Immature natural killer cell (primary cell): ENCODE measurements around the gene APP. TPM values are rescaled to one million over a fixed set of nuclear protein-coding genes. Genes with fewer than 3 reads are reported as not detected.

Source experiments
- DNase-seq, 3 donors: peaks; one replicate each; pipeline ENCODE4 v3.0.0; 2022; ENCODE audit warnings: mixed read lengths in 1 of 3
- H3K27ac Mint-ChIP-seq, 6 donors: one replicate each; pipeline ENCODE4 v1.8.0; 2020; ENCODE audit warnings: mixed read lengths in 6 of 6, mild to moderate bottlenecking in 5 of 6, inconsistent platforms in 4 of 6, moderate library complexity in 3 of 6
- H3K27me3 Mint-ChIP-seq, 3 donors: one replicate each; pipeline ENCODE4 v1.8.0; 2020 to 2021; ENCODE audit warnings: low read depth in 3 of 3, mild to moderate bottlenecking in 3 of 3, mixed read lengths in 3 of 3, moderate library complexity in 3 of 3, inconsistent platforms in 1 of 3
- H3K36me3 Mint-ChIP-seq, 3 donors: one replicate each; pipeline ENCODE4 v1.8.0; 2020; ENCODE audit warnings: mixed read lengths in 3 of 3, inconsistent platforms in 2 of 3, mild to moderate bottlenecking in 2 of 3
- H3K4me1 Mint-ChIP-seq, 2 donors: one replicate each; pipeline ENCODE4 v1.8.0; 2020; ENCODE audit warnings: inconsistent platforms in 2 of 2, mild to moderate bottlenecking in 2 of 2, mixed read lengths in 2 of 2, moderate library complexity in 1 of 2
- H3K4me3 Mint-ChIP-seq, 5 donors: one replicate each; pipeline ENCODE4 v1.8.0; 2020; ENCODE audit warnings: mild to moderate bottlenecking in 5 of 5, mixed read lengths in 5 of 5, inconsistent platforms in 3 of 5, moderate library complexity in 3 of 5
- H3K9me3 Mint-ChIP-seq, 6 donors: one replicate each; pipeline ENCODE4 v1.8.0; 2020; ENCODE audit warnings: mild to moderate bottlenecking in 6 of 6, mixed read lengths in 6 of 6, inconsistent platforms in 4 of 6, moderate library complexity in 3 of 6
- polyA plus RNA-seq, 3 donors: library from polyadenylated mRNA; unstranded; fragments of 300-500 nt; fragmentation: Illumina TruSeq; gene quantifications; one replicate each; pipeline ENCODE4 v1.2.3, GENCODE V29; 2021

APP gene
- polyA plus RNA-seq, 3 donors from 2014 or later = 1.4 to 2.4 (median 2.4) TPM

DNA sequence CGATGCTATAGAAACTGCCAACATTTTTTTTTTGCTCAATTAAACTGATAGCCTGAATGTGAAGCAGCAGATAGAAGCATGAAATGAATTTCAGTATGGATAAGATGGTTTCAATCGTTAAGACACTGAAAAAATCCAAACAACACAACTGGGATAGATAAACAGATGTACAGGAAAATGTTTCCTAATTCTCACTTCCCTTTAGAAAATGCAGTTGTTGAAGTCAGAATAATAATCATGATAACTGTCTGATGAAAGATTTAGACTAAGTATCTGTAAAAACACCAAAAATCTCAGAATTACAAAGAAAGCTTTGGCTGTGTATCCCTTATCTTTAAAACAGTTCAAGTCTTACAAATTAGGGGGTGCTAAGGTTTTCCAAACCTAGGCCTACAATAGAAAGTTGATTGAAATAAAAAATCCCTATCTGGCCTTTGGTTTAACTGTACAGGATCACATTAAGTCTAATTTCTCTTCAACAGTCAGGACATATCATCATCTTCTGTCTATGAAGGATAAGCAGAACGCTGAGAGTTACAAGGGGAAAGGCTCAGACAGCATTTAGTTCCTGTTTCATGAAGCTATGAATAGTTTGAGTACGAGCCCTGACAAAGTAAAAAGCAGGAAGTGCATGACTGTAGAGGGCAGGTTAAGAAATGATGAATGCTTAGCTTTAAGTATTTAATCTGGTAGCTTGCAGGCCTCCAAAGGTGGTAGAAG lies 203.2 kb downstream of the APP start:
- Mint-ChIP-seq H3K4me3 (peak overlapping the region in 2 of 5 donors; percentile 15 to 33), H3K27ac (peak overlapping the region in 5 of 6 donors; percentile 20 to 61 (median 29))
- DNase-seq = no peak

DNA sequence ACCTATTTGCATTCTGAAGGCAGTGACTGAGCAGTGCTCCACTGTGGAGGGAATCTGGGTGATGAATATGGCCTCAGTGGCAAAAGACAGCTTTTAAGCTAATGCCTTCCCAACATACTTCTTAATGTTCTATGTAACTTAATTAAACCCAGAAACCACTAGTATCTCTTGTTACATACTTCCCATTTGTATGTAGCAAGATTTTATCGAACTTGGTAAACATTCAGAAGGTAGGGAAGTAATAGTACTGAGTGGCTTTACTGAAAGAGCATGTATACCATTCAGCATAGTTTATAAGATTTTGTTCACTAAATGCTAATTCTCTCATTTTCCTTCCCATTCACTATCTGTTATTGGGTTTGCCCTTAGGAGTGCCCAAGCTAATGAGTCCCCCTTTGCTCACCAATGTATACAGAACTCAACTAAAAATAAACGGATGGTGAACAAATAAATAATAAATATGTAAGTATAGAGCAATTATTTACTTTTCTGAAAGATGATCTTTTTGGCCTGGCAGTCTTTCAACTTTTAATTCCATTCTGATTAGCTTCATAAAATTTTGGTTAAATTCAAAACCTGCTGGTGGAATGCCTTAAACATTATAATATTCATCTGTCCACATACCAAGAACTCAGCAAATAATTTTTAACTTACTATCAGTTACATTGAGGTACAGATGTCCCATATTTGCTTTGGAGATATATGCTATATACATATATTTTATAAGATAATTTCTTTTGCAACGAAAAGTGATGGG lies 204.4 kb downstream of the APP start:
- H3K4me3 Mint-ChIP-seq = no peak overlapping the region
- DNase-seq = no peak
- peaks cover 0 to 5% (median 0%) of the 10 kb centered on the region in 3 donors for H3K36me3 Mint-ChIP-seq
- no peak overlapping the region for H3K27ac Mint-ChIP-seq
- no peaks in the 10 kb centered on the region for H3K9me3 Mint-ChIP-seq
- peaks cover 5 to 12% of the 10 kb centered on the region in 2 donors for H3K4me1 Mint-ChIP-seq
- H3K27me3 Mint-ChIP-seq = peaks cover 0 to 2% (median 0%) of the 10 kb centered on the region in 3 donors

More for the DNA sequence above, 203.2 kb downstream of the APP start:
- H3K27me3 Mint-ChIP-seq = peaks cover 0 to 2% (median 1%) of the 10 kb centered on the region in 3 donors
- peaks cover 0 to 2% (median 0%) of the 10 kb centered on the region in 6 donors for H3K9me3 Mint-ChIP-seq
- peaks cover 0 to 5% (median 0%) of the 10 kb centered on the region in 3 donors for H3K36me3 Mint-ChIP-seq
- H3K4me1 Mint-ChIP-seq = peaks cover 5 to 12% of the 10 kb centered on the region in 2 donors

DNA sequence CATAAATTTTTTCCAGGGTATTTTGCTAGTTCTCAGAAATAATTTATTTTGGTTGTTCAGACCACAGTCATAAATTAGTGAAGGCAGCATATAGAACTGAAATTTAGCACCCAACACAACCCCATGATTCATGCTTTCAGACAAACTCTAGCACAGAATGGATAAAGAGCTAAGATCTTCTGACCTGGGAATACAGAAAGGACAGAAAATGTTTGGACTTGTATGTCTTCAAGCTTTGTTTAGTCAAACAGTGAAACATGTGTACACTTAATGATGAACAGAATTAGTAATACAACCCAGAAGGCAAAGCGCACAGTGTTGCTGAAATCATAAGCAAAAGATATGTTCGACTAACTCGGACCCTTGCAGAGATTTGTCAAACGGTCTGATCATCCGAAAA lies 205.6 kb downstream of the APP start:
- no peaks in the 10 kb centered on the region for H3K9me3 Mint-ChIP-seq
- H3K27ac Mint-ChIP-seq = no peak overlapping the region
- peaks cover 0 to 2% (median 0%) of the 10 kb centered on the region in 3 donors for H3K27me3 Mint-ChIP-seq
- H3K4me1 Mint-ChIP-seq = peaks cover 5 to 12% of the 10 kb centered on the region in 2 donors
- peaks cover 0 to 5% (median 0%) of the 10 kb centered on the region in 3 donors for H3K36me3 Mint-ChIP-seq
- H3K4me3 Mint-ChIP-seq = no peak overlapping the region
- DNase-seq = no peak

DNA sequence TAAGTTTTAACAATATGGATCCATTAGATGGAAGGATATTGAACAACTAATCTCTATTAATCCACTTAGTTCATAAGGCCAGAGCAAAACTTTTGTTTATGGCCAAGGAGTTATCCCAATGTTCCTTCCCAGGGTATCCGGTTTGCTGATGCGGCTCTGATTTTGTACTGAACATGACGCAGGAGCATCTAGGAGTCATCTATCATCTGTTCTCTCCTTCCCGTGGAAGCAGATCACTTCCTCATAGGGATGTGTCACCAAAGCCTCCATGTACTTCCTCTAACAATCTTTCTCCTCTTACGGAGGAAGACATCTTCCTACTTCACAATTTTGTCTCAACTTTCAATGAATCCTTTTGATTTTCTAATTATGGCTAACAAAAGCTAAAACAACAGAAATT lies 206.6 kb downstream of the APP start:
- DNase-seq = no peak
- H3K4me3 Mint-ChIP-seq = no peak overlapping the region
- no peak overlapping the region for H3K27ac Mint-ChIP-seq
- H3K27me3 Mint-ChIP-seq = no peaks in the 10 kb centered on the region
- no peaks in the 10 kb centered on the region for H3K9me3 Mint-ChIP-seq
- H3K36me3 Mint-ChIP-seq = peaks cover 0 to 5% (median 0%) of the 10 kb centered on the region in 3 donors
- peaks cover 5 to 12% of the 10 kb centered on the region in 2 donors for H3K4me1 Mint-ChIP-seq

DNA sequence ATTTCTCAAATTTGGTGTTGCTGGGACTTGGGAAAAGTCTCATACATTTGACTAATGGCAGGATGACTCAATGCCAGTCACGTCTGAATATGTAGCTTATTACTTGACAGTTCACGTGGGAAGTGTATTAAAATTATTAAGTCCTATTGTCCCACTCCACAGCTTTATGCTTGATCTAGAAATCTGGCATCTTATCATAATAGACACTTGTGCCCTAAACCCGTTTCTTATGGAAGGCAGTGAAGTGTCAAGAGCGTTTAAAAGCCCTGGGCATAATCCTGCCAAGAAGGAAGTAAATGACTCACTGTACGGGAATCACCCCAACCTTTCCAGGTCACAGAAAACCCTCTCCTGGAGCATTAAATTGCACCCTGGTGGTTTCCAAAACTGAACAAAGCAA lies 207.4 kb downstream of the APP start:
- H3K36me3 Mint-ChIP-seq = peaks cover 0 to 5% (median 0%) of the 10 kb centered on the region in 3 donors
- H3K4me3 Mint-ChIP-seq = no peak overlapping the region
- peaks cover 5 to 12% of the 10 kb centered on the region in 2 donors for H3K4me1 Mint-ChIP-seq
- no peaks in the 10 kb centered on the region for H3K27me3 Mint-ChIP-seq
- H3K27ac Mint-ChIP-seq = no peak overlapping the region
- DNase-seq = no peak
- H3K9me3 Mint-ChIP-seq = no peaks in the 10 kb centered on the region

DNA sequence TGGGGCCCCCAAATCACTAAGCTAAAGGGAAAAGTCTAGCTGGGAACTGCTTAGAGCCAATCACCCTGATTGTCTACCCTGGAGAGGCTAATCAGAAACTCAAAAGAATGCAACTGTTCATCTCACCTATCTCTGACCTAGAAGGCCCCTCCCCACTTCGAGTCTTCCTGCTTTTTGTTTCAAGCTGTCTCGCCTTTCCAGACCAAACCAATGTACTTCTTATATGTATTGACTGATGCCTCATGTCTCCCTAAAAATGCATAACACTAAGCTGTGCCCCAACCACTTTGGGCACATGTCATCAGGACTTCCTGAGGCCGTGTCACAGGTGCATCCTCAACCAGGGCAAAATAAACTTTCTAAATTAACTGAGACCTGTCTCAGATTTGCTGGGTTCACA lies 209.5 kb downstream of the APP start:
- no peaks in the 10 kb centered on the region for H3K27me3 Mint-ChIP-seq
- no peaks in the 10 kb centered on the region for H3K36me3 Mint-ChIP-seq
- no peak overlapping the region for H3K4me3 Mint-ChIP-seq
- no peaks in the 10 kb centered on the region for H3K9me3 Mint-ChIP-seq
- H3K4me1 Mint-ChIP-seq = no peaks in the 10 kb centered on the region
- no peak for DNase-seq
- no peak overlapping the region for H3K27ac Mint-ChIP-seq

DNA sequence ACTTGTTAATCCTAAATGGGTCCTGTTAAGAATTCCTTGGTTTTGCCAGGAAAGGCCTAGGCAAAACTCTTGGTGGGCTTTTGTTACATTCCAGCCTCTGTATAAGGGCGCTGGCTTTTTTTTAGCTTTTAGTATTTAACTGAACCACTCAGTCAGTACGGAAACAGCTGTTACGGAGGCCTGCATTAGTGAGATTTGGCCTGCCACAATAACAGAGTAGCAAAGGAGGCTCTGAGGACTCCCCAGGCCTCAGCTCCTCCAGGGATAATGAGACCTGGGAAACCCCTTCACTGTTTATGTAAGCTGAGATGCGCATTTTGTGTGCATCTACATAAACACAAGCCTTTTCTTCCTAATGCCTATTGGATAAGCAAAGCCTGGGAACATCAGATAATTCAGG lies 210.2 kb downstream of the APP start:
- H3K27ac Mint-ChIP-seq = no peak overlapping the region
- H3K36me3 Mint-ChIP-seq = no peaks in the 10 kb centered on the region
- no peaks in the 10 kb centered on the region for H3K27me3 Mint-ChIP-seq
- no peaks in the 10 kb centered on the region for H3K9me3 Mint-ChIP-seq
- H3K4me1 Mint-ChIP-seq = no peaks in the 10 kb centered on the region
- no peak for DNase-seq
- no peak overlapping the region for H3K4me3 Mint-ChIP-seq

DNA sequence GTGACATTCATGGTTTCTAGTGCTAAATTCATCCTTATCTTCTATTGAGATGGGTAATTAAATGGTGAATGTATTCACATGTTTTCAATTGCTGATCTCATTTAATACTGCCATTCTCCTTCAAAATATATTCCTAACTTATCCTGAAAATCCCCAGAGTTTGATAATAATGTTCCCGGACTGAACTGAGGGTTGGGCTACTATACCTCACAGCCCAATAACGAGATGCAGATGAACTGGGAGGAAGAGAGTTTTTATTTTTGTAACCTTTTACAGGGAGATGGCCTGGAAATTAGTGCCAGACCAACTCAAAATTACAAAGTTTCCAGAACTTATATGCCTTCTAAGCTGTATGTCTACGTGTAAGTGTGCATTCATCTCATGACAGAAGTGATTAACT lies 210.8 kb downstream of the APP start:
- Mint-ChIP-seq H3K36me3 (no peaks in the 10 kb centered on the region), H3K27ac (no peak overlapping the region), H3K4me3 (no peak overlapping the region)

DNA sequence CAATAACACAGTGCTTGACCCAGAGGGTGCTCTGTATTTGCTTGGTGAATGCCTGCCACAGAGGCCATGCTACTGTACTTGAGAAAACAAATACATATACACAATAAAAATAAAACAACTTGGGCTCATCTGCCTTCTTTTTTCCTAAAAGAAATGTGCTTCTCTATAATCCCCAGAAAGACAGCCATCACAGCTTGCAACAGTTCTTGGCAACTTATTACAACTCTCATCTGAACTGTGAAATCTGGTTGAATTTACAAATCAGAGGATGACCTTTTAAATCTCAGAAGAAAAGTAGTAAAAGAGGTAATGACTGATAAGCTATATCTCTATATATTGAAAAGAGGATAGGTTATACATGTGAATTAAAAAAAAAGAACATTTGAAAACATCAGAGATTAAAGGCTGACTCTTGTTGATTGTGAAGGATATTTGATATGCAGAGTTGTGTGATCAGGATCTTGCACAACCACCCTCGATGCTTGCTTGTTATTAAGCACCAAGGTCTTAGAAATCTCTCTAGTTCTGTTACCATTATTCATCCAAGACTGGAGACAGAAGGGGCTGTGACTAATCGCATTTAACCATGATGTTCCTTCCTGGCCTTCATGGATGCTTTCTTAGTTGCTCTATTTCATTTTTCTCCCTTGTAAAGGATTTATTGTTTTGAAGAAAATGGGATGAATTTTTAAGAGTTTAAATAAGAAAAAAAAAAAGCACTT lies 213.4 kb downstream of the APP start:
- no peaks in the 10 kb centered on the region for H3K27me3 Mint-ChIP-seq
- no peaks in the 10 kb centered on the region for H3K9me3 Mint-ChIP-seq
- no peaks in the 10 kb centered on the region for H3K4me1 Mint-ChIP-seq
- H3K27ac Mint-ChIP-seq = no peak overlapping the region
- no peak overlapping the region for H3K4me3 Mint-ChIP-seq
- no peak for DNase-seq
- H3K36me3 Mint-ChIP-seq = no peaks in the 10 kb centered on the region

More for the DNA sequence above, 210.8 kb downstream of the APP start:
- Mint-ChIP-seq H3K9me3 (no peaks in the 10 kb centered on the region), H3K4me1 (no peaks in the 10 kb centered on the region), H3K27me3 (no peaks in the 10 kb centered on the region)
- DNase-seq = no peak

DNA sequence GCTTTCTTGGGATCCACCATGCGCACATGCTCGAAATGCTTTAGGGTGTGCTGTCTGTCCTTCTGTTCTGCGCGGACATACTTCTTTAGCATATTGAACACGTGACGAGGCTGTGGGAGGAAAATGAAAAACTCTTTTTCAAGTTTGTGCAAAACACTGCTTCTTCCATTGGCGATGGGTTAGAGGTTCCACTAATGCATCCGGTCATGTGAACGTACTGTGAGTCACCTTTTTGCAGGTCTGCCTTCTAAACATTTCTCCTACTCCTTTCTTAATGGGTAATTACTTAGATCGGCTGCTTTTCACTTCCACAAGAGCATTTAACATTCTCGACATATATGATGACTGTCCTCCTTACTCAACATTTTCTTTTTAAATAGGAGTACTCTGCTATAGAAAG lies 214.9 kb downstream of the APP start:
- H3K4me3 Mint-ChIP-seq = no peak overlapping the region
- no peak for DNase-seq
- H3K36me3 Mint-ChIP-seq = no peaks in the 10 kb centered on the region
- no peaks in the 10 kb centered on the region for H3K27me3 Mint-ChIP-seq
- no peak overlapping the region for H3K27ac Mint-ChIP-seq
- H3K4me1 Mint-ChIP-seq = no peaks in the 10 kb centered on the region
- H3K9me3 Mint-ChIP-seq = no peaks in the 10 kb centered on the region

DNA sequence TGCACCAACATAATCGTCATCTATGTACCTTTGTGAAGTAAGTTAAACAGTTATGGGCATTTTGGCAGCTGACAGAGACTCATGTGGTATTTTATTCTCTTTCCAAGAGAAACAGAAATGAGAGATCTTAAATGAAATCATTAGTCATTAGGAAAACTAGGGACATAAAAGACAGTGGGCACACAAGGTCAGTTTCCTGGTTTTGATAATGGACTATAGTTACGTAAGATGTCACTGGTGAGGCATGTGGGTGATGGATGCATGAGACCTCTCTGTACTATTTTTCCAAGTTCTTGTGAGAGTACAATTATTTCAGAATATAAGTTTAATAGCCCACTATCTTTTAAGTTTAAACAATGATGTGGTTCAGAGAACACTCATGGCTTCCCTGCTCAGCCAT lies 216.9 kb downstream of the APP start:
- H3K36me3 Mint-ChIP-seq = no peaks in the 10 kb centered on the region
- H3K27me3 Mint-ChIP-seq = no peaks in the 10 kb centered on the region
- no peaks in the 10 kb centered on the region for H3K4me1 Mint-ChIP-seq
- no peaks in the 10 kb centered on the region for H3K9me3 Mint-ChIP-seq
- DNase-seq = no peak
- H3K27ac Mint-ChIP-seq = no peak overlapping the region
- no peak overlapping the region for H3K4me3 Mint-ChIP-seq

DNA sequence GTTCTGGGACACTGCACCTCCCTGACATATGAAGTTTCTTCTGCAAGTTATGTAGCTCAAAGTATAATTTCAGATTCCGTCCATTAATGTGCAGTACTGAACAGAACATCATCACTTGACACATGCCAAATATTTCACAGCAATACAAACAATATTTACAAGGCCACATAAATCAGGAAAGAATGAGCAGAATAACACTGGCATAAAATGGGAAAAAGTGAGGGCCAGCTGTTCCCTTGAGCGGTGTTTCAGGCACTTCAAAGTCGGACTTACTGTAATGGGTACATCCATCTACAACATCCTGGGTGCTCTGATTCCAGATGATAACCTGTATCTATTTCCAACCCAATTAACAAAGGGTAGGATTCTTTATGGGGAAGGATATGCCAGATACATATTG lies 217.4 kb downstream of the APP start:
- H3K4me3 Mint-ChIP-seq = no peak overlapping the region
- H3K36me3 Mint-ChIP-seq = no peaks in the 10 kb centered on the region
- H3K27ac Mint-ChIP-seq = no peak overlapping the region
- H3K9me3 Mint-ChIP-seq = no peaks in the 10 kb centered on the region
- no peaks in the 10 kb centered on the region for H3K4me1 Mint-ChIP-seq
- no peaks in the 10 kb centered on the region for H3K27me3 Mint-ChIP-seq
- DNase-seq = no peak

DNA sequence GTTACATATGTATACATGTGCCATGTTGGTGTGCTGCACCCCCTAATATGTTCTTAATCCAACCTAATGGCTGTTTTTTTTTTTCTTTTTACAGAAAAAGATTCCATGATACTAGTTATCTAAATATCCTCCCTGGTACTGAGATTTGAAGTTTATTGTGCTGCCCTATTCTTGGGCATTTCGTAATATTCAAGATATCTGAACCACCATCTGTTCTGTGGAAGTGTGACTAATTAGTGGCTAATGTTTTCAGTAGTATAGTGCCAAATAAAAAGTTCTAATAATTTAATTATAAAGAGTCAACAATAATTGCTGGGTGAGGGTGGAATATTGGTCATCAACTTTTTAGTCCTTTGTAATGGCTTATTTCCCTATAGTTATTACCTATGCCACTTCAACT lies 218.3 kb downstream of the APP start:
- no peaks in the 10 kb centered on the region for H3K27me3 Mint-ChIP-seq
- H3K27ac Mint-ChIP-seq = no peak overlapping the region
- no peaks in the 10 kb centered on the region for H3K4me1 Mint-ChIP-seq
- no peaks in the 10 kb centered on the region for H3K9me3 Mint-ChIP-seq
- H3K36me3 Mint-ChIP-seq = no peaks in the 10 kb centered on the region
- H3K4me3 Mint-ChIP-seq = no peak overlapping the region
- no peak for DNase-seq

DNA sequence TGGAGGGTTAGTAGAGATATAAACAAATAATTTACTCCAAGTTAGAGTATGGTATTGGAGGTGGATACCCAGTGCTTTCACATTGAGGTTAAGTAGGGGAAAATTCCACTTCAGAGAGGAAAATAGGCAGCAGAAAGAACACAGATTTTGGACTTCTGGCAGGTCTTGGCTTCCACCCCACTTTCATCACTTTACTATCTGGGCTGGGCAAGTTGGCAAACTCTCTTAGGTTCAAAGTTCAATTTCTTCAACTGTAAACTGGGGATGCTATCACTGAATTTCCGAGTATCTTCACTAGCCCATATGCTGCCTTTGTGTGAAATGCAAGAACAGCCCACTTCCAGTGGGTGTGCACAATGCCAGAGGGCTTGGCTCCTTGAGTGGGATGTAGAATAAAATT lies 220.9 kb downstream of the APP start:
- Mint-ChIP-seq H3K4me1 (no peaks in the 10 kb centered on the region), H3K9me3 (no peaks in the 10 kb centered on the region), H3K27me3 (no peaks in the 10 kb centered on the region), H3K27ac (no peak overlapping the region), H3K36me3 (no peaks in the 10 kb centered on the region), H3K4me3 (no peak overlapping the region)
- DNase-seq = no peak
